T-helper 2 cell treated with Interferon-gamma antibody and Interleukin-4, amounts not matched to agents 5 μg/mL and 100 μg/mL, for 36 hours (primary cell): Measurements from ENCODE around the gene PRPH.

Experiments
- DNase-seq: peaks from one replicate; pipeline ENCODE4 v3.0.0; 2021; ENCODE audit warnings: low spot score
- H3K27ac Mint-ChIP-seq: one replicate; pipeline ENCODE4 v1.8.0; 2021; ENCODE audit warnings: mild to moderate bottlenecking, mixed read lengths
- H3K27me3 Mint-ChIP-seq: one replicate; pipeline ENCODE4 v1.8.0; 2021; ENCODE audit warnings: low read depth, mixed read lengths
- H3K36me3 Mint-ChIP-seq: one replicate; pipeline ENCODE4 v1.8.0; 2021; ENCODE audit warnings: low read depth, mixed read lengths
- H3K4me1 Mint-ChIP-seq: one replicate; pipeline ENCODE4 v1.8.0; 2021; ENCODE audit warnings: low read depth, mixed read lengths
- H3K4me3 Mint-ChIP-seq: one replicate; pipeline ENCODE4 v1.8.0; 2022; ENCODE audit warnings: mild to moderate bottlenecking, moderate library complexity, mixed read lengths
- H3K9me3 Mint-ChIP-seq: one replicate; pipeline ENCODE4 v1.8.0; 2021; ENCODE audit warnings: mixed read lengths

Gene PRPH

DNA sequence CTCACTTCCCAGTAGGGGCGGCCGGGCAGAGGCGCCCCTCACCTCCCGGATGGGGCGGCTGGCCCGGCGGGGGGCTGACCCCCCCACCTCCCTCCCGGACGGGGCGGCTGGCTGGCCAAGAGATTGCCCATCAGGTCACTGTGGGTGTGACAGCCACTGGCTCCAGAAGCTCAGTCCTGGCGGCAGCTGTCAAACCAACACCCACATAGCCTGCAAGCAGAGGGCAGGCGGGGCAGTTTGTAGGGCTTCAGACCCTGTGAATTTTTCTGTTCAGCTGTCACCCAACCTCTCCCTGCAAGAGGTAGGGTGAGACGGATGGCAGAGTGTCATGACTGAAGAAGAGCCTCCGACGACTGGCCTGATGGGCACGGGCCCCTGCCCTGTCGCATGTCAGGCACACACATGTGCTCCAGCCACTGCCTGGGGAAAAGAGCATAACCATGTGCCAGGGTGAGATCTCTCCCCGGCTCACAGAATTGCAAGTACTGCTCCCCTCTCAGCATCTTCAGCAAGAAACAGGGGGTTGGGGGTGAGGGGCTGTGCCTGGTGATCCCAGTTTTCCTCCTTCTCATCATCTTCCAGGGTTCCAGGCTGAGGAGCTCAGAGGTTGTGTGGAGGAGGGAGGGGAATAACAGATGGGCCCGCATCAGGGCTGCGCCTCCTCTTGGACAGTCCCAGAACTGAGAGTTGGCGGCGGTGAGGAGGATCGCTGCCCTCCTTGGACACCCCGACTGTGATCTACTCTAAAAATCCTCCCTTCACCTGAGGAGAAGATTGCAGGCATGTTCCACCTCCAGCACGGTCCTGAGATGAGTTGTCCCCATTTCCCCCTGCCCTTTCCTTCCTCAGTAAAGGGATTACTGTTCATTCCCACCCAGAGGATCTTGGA is 11.2 kb upstream of the PRPH start:
- H3K36me3 Mint-ChIP-seq: no peaks in the 10 kb centered on the region
- no peaks in the 10 kb centered on the region for H3K9me3 Mint-ChIP-seq
- peaks cover 33% of the 10 kb centered on the region for H3K27me3 Mint-ChIP-seq
- H3K4me1 Mint-ChIP-seq: peaks cover 7% of the 10 kb centered on the region
- no peak overlapping the region for H3K27ac Mint-ChIP-seq
- no peak for DNase-seq
- no peak overlapping the region for H3K4me3 Mint-ChIP-seq

- no peak for DNase-seq
- Mint-ChIP-seq H3K36me3 (no peaks in the 10 kb centered on the region), H3K4me1 (peaks cover 7% of the 10 kb centered on the region), H3K27ac (no peak overlapping the region), H3K4me3 (no peak overlapping the region), H3K27me3 (peaks cover 29% of the 10 kb centered on the region), H3K9me3 (no peaks in the 10 kb centered on the region)
Measured at GRCh38 chr12:49284672-49285071, 10.3 kb upstream of the PRPH start.

DNA sequence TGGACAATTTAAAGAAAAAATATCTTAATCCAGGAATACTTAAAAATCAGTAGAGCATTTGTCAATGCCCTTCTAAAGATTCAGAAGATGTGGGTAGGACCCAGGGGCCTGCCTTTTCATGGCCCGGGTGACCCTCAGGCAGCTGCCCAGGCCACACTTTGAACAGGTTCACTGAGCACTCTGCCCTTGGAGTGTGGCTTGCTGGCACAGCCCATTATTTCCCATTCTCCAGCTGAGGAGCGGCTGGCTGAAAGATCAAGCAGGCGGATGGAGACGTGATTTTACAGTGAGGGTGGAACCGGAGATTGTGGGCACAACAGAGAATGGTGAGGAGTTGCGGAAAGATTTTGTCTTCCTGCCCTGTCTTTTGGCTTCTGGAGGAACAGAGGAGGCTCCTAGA is 7.1 kb upstream of the PRPH start:
- Mint-ChIP-seq H3K4me1 (peaks cover 7% of the 10 kb centered on the region), H3K36me3 (no peaks in the 10 kb centered on the region), H3K27ac (no peak overlapping the region), H3K4me3 (no peak overlapping the region), H3K27me3 (peaks cover 29% of the 10 kb centered on the region), H3K9me3 (no peaks in the 10 kb centered on the region)
- DNase-seq: no peak

- H3K27me3 Mint-ChIP-seq: peaks cover 29% of the 10 kb centered on the region
- H3K9me3 Mint-ChIP-seq: no peaks in the 10 kb centered on the region
- H3K4me1 Mint-ChIP-seq: peaks cover 7% of the 10 kb centered on the region
- H3K4me3 Mint-ChIP-seq: no peak overlapping the region
- DNase-seq: peak; percentile 58
- H3K27ac Mint-ChIP-seq: no peak overlapping the region
- H3K36me3 Mint-ChIP-seq: no peaks in the 10 kb centered on the region
Measured at GRCh38 chr12:49288412-49288853, 6.5 kb upstream of the PRPH start.

DNA sequence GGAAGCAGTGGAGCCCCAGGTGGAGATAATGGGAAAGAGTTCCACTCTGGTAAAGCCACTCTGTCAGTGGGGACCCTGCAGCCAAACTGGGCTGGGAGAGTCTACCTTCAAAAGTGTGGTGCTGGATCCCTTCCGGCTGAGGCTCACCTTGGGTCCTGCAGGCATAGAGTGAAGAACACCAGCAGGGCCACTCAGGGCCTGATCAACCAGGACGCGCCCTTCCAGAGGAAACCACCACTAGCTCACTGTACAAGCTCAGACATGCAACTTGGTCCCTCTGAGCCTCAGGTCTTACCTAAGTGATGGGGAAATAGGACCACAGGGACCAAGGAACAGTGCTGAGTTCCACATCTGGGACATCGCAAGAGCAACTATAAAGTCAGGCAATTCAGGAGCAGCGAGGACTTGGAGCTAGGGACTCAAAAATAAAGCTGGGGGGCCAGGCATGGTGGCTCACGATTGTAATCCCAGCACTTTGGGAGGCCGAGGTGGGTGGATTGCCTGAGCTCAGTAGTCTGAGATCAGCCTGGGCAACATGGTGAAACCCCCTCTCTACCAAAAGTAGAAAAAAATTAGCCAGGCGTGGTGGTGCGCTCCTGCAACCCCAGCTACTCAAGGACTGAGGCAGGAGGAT is 5.9 kb upstream of the PRPH start:
- H3K36me3 Mint-ChIP-seq: no peaks in the 10 kb centered on the region
- peaks cover 7% of the 10 kb centered on the region for H3K4me1 Mint-ChIP-seq
- H3K27ac Mint-ChIP-seq: no peak overlapping the region
- DNase-seq: no peak
- no peak overlapping the region for H3K4me3 Mint-ChIP-seq
- peaks cover 34% of the 10 kb centered on the region for H3K27me3 Mint-ChIP-seq
- H3K9me3 Mint-ChIP-seq: no peaks in the 10 kb centered on the region

DNA sequence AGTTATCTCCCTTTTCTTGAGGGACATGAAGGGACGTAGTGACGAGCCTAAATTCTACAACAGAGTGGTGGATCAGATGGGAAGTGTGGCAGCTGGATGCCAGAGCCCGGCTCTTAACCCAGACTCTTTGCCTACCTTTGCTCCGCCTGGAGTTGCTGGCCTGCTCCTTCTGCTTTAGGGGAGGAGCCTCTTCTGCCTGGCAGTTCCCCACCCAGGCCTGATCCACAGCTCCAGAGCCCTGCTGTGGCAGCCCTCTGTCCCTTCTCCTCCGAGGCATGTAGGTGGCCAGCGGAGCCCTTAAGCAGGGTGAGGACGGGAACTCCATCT is 2.3 kb upstream of the PRPH start:
- no peaks in the 10 kb centered on the region for H3K36me3 Mint-ChIP-seq
- H3K27me3 Mint-ChIP-seq: peaks cover 47% of the 10 kb centered on the region
- H3K4me3 Mint-ChIP-seq: no peak overlapping the region

GRCh38 chr12:49293056-49293956 is 1.6 kb upstream of the PRPH start:
- no peaks in the 10 kb centered on the region for H3K36me3 Mint-ChIP-seq
- no peak overlapping the region for H3K27ac Mint-ChIP-seq
- H3K9me3 Mint-ChIP-seq: no peaks in the 10 kb centered on the region
- H3K27me3 Mint-ChIP-seq: peaks cover 45% of the 10 kb centered on the region
- H3K4me1 Mint-ChIP-seq: peaks cover 20% of the 10 kb centered on the region
- DNase-seq: no peak
- no peak overlapping the region for H3K4me3 Mint-ChIP-seq

More for the DNA sequence above, 2.3 kb upstream of the PRPH start:
- H3K4me1 Mint-ChIP-seq: peaks cover 20% of the 10 kb centered on the region
- no peak for DNase-seq
- no peak overlapping the region for H3K27ac Mint-ChIP-seq
- H3K9me3 Mint-ChIP-seq: no peaks in the 10 kb centered on the region

DNA sequence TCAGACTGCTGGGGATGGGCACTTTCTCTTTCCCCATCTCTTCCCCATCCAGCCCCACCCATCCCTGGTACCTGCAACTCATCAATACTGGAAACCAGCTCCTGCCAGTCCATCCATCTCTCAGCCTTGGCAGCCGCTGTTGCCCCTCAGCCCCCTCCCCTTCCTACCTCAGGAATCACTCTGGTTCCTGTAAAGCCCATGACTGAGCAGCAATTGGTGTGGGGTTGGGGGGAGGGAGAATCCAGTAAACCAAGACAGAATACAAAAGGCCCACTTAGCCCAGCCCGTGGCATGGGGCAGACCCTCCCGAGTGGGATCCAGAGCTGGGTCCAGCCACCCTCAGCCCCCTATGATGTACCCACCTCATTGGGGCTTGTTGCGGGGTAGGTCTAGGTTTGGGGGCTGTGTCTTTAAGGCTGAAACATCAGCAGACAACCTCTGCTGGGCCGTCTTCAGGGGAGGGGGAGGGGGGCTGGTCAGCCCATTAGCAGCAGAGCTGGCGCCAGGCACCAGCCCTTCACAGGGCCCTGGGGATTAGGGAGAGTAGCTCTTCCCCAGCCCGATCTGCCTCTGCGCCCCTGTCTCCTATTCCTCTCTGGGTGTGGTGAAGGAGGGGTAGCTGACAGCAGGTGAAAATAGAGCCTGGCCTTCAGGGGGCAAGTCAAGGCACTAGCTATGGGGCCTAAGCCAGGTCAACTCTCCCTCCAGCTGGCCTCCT is 702 bp upstream of the PRPH start:
- Mint-ChIP-seq H3K27me3 (peaks cover 49% of the 10 kb centered on the region), H3K4me1 (peaks cover 19% of the 10 kb centered on the region), H3K9me3 (no peaks in the 10 kb centered on the region), H3K27ac (no peak overlapping the region), H3K4me3 (no peak overlapping the region), H3K36me3 (no peaks in the 10 kb centered on the region)
- DNase-seq: no peak

DNA sequence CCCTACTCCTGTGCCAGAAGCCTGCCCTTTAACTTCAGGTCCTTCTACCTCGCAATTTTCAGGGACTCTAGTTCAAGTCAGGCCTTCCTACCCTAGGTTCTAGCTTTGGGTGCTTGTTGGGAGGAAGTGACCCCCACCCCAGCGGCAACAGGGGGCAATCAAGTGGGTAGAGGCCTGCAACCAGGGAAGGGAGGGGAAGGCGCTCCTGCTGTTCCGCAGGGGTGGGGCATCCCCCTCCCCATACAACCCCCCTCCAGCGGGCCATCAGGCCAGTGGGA is 204 bp upstream of the PRPH start:
- no peaks in the 10 kb centered on the region for H3K9me3 Mint-ChIP-seq
- peaks cover 19% of the 10 kb centered on the region for H3K4me1 Mint-ChIP-seq
- H3K36me3 Mint-ChIP-seq: no peaks in the 10 kb centered on the region
- H3K27ac Mint-ChIP-seq: no peak overlapping the region
- peaks cover 49% of the 10 kb centered on the region for H3K27me3 Mint-ChIP-seq
- DNase-seq: no peak
- H3K4me3 Mint-ChIP-seq: no peak overlapping the region

GRCh38 chr12:49296034-49296835 is 1.3 kb downstream of the PRPH start:
- DNase-seq: peak; percentile 54

DNA sequence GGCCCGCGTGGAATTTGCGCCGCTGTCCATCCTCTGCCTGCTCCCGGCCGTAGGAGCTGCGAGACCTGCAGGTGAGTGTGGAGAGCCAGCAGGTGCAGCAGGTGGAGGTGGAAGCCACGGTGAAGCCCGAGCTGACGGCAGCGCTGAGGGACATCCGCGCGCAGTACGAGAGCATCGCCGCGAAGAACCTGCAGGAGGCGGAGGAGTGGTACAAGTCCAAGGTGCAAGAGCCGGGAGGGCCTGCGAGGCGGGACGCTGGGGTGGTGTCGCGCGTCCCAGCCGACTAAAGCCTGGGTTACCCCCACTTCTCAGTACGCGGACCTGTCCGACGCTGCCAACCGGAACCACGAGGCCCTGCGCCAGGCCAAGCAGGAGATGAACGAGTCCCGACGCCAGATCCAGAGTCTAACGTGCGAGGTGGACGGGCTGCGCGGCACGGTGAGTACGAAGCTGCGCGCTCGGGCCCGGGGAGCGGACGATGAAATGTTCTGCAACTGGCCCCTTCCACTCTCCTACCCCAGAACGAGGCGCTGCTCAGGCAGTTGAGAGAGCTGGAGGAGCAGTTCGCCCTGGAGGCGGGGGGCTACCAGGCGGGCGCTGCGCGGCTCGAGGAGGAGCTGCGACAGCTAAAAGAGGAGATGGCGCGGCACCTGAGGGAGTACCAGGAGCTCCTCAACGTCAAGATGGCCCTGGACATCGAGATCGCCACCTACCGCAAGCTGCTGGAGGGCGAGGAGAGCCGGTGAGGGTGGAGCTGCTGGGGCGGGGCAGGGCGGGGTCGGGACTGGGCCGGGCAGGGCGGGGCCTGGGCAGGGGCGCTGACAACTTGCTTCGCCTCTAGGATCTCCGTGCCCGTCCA is 2.1 kb downstream of the PRPH start:
- Mint-ChIP-seq H3K9me3 (no peaks in the 10 kb centered on the region), H3K4me1 (peaks cover 29% of the 10 kb centered on the region), H3K36me3 (no peaks in the 10 kb centered on the region), H3K27me3 (peaks cover 42% of the 10 kb centered on the region), H3K4me3 (peak overlapping the region; percentile 78), H3K27ac (no peak overlapping the region)
- DNase-seq: peak; percentile 38

More at GRCh38 chr12:49296034-49296835, 1.3 kb downstream of the PRPH start:
- Mint-ChIP-seq H3K36me3 (no peaks in the 10 kb centered on the region), H3K4me1 (peaks cover 23% of the 10 kb centered on the region), H3K9me3 (no peaks in the 10 kb centered on the region), H3K27me3 (peaks cover 46% of the 10 kb centered on the region), H3K27ac (no peak overlapping the region), H3K4me3 (peak overlapping the region; percentile 78)

DNA sequence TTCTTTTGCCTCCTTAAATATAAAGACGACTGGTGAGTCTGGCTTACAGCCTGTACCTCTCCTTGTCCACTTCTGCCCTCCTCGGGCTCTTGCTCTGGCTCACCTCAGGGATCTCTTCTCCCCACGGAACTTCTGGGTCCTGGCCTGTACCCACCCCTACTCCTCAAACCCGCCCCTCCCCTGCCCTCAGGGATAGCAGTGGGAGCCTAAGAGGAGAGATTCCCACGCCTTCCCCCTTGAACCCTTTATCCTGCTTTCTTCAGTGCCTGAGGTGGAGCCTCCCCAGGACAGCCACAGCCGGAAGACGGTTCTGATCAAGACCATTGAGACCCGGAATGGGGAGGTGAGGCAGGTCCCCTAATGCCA is 2.7 kb downstream of the PRPH start:
- Mint-ChIP-seq H3K4me1 (peaks cover 29% of the 10 kb centered on the region), H3K4me3 (peak overlapping the region; percentile 69), H3K9me3 (no peaks in the 10 kb centered on the region), H3K27ac (no peak overlapping the region), H3K36me3 (no peaks in the 10 kb centered on the region), H3K27me3 (peaks cover 41% of the 10 kb centered on the region)
- no peak for DNase-seq
